HEK293T (cell line): Measurements from ENCODE around the gene LCN15.
"Not testable (repeated sequence)": the region's sequence is repeated elsewhere in the genome, so short reads cannot be mapped to it uniquely, and the experiment has no call there.

Source experiments
- CTCF ChIA-PET: fragments of 350-600 bp; formaldehyde crosslinking; extraction: SDS; loops from one replicate; lab custom pipeline; 2021; ENCODE audit warnings: antibody characterized with exemption, inconsistent platforms; lab: Yijun Ruan, JAX
- POLR2A ChIA-PET: fragments of 350-600 bp; formaldehyde crosslinking; extraction: SDS; loops from one replicate; lab custom pipeline; 2020; ENCODE audit warnings: antibody characterized with exemption, inconsistent platforms; lab: Yijun Ruan, JAX
- DNase-seq: peaks from one replicate; pipeline ENCODE4 v3.0.0; 2012; ENCODE audit warnings: mixed read lengths; ENCODE audit errors: extremely low spot score
- ARNT ChIP-seq: fragments of 450-650 bp; IDR thresholded peaks from 2 replicates; pipeline ENCODE4 v1.6.1; 2017; ENCODE audit warnings: mild to moderate bottlenecking
- BHLHE40 ChIP-seq: fragments of 450-650 bp; IDR thresholded peaks from 2 replicates; pipeline ENCODE4 v1.6.1; 2016; ENCODE audit warnings: mild to moderate bottlenecking, moderate library complexity, borderline replicate concordance
- CTBP1 ChIP-seq: fragments of 450-650 bp; IDR thresholded peaks from 2 replicates; pipeline ENCODE4 v1.6.1; 2016; ENCODE audit warnings: borderline replicate concordance
- ELF4 ChIP-seq: fragments of 450-650 bp; IDR thresholded peaks from 2 replicates; pipeline ENCODE4 v1.6.1; 2017; ENCODE audit warnings: antibody characterized with exemption
- FOXA1 ChIP-seq: fragments of 450-650 bp; IDR thresholded peaks from 2 replicates; pipeline ENCODE4 v1.6.1; 2016; ENCODE audit warnings: mild to moderate bottlenecking
- FOXK2 ChIP-seq: fragments of 450-650 bp; IDR thresholded peaks from 2 replicates; pipeline ENCODE4 v1.6.1; 2016; ENCODE audit warnings: mild to moderate bottlenecking
- FOXM1 ChIP-seq: fragments of 450-650 bp; IDR thresholded peaks from 2 replicates; pipeline ENCODE4 v1.6.1; 2017; ENCODE audit warnings: mild to moderate bottlenecking, borderline replicate concordance
- HDGF ChIP-seq: fragments of 450-650 bp; IDR thresholded peaks from 2 replicates; pipeline ENCODE4 v1.6.1; 2017; ENCODE audit warnings: antibody characterized with exemption, borderline replicate concordance
- L3MBTL2 ChIP-seq: fragments of 450-650 bp; conservative IDR thresholded peaks from 2 replicates; pipeline ENCODE4 v1.6.1; 2016; ENCODE audit warnings: mild to moderate bottlenecking
- LEF1 ChIP-seq: fragments of 450-650 bp; IDR thresholded peaks from 2 replicates; pipeline ENCODE4 v1.6.1; 2017; ENCODE audit warnings: mild to moderate bottlenecking, borderline replicate concordance
- NFRKB ChIP-seq: fragments of 450-650 bp; IDR thresholded peaks from 2 replicates; pipeline ENCODE4 v1.6.1; 2016; ENCODE audit warnings: mild to moderate bottlenecking, moderate library complexity
- SP1 ChIP-seq: fragments of 450-650 bp; IDR thresholded peaks from 2 replicates; pipeline ENCODE4 v1.6.1; 2017
- SUZ12 ChIP-seq: fragments of 450-650 bp; IDR thresholded peaks from 2 replicates; pipeline ENCODE4 v1.6.1; 2016; ENCODE audit warnings: mild to moderate bottlenecking
- TARDBP ChIP-seq: fragments of 450-650 bp; IDR thresholded peaks from 2 replicates; pipeline ENCODE4 v1.6.1; 2016
- ZNF384 ChIP-seq: fragments of 450-650 bp; IDR thresholded peaks from 2 replicates; pipeline ENCODE4 v1.6.1; 2016
- TF ChIP-seq, protein P1 (sequence below): fragments of 450-650 bp; IDR thresholded peaks from 2 replicates; pipeline ENCODE4 v1.6.1; 2016

LCN15 gene

DNA sequence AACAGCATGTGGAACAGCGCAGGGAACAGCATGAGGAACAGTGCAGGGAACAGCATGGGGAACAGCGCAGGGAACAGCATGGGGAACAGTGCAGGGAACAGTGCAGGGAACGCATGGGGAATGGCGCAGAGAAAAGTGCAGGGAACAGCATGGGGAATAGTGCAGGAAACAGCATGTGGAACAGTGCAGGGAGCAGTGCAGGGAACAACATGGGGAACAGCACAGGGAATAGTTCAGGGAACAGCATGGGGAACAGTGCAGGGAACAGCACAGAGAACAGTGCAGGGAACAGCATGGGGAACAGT lies 8.2 kb downstream of the LCN15 start:
- CTCF ChIA-PET: no interaction called here
- no peak for DNase-seq
- TF ChIP-seq, protein P1, sequence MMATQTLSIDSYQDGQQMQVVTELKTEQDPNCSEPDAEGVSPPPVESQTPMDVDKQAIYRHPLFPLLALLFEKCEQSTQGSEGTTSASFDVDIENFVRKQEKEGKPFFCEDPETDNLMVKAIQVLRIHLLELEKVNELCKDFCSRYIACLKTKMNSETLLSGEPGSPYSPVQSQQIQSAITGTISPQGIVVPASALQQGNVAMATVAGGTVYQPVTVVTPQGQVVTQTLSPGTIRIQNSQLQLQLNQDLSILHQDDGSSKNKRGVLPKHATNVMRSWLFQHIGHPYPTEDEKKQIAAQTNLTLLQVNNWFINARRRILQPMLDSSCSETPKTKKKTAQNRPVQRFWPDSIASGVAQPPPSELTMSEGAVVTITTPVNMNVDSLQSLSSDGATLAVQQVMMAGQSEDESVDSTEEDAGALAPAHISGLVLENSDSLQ: no peak
- TF ChIP-seq BHLHE40 (no peak), ELF4 (no peak), FOXM1 (no peak), LEF1 (no peak), HDGF (no peak), CTBP1 (no peak), L3MBTL2 (no peak), ARNT (no peak), SP1 (no peak), TARDBP (no peak), NFRKB (no peak), ZNF384 (no peak), SUZ12 (no peak), FOXK2 (no peak), FOXA1 (no peak)
- POLR2A ChIA-PET: no interaction called here

GRCh38 chr9:136755302-136756133 lies 8.8 kb downstream of the LCN15 start:
- DNase-seq, CTCF ChIA-PET, POLR2A ChIA-PET: not testable (repeated sequence)

GRCh38 chr9:136754626-136755301 lies 9.6 kb downstream of the LCN15 start:
- POLR2A ChIA-PET: no interaction called here
- no peak for TF ChIP-seq BHLHE40
- TF ChIP-seq TARDBP: no peak
- no peak for TF ChIP-seq ZNF384
- TF ChIP-seq CTBP1: no peak
- no peak for TF ChIP-seq ARNT
- TF ChIP-seq FOXK2: no peak
- TF ChIP-seq FOXA1: no peak
- no peak for TF ChIP-seq L3MBTL2
- TF ChIP-seq NFRKB: no peak
- no peak for TF ChIP-seq SUZ12
- TF ChIP-seq, protein P1: no peak
- TF ChIP-seq HDGF: no peak
- TF ChIP-seq FOXM1: no peak
- TF ChIP-seq ELF4: no peak
- TF ChIP-seq SP1: no peak

DNA sequence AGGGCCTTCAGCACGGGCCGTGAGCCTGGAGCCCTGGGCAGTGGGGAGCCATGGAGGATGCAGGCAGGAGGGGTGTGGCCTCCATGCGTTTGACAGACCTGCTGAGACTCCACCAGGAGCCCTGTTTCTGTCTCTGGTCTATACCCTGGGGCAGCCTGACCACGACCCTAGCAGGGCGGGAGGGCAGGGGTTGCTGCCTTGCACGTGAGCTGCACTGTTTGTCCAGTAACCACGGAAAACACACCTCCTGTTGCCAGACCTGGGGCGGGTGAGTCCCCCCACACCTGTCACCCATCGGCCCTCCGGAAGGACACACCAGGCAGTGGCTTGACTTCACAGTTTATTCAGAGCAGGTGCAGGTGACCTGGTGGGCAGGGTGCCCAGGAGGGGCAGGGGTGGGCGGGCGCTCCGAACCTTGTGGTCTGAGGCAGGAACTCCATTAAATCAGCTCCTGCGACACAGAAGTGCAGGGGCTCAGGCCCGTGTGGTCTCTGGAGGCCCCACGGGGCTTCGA lies 10.2 kb downstream of the LCN15 start:
- POLR2A ChIA-PET: no interaction called here
- TF ChIP-seq SP1 (no peak), BHLHE40 (no peak), LEF1 (no peak), ELF4 (no peak), FOXK2 (no peak)
- DNase-seq: no peak
- CTCF ChIA-PET: no interaction called here

More at GRCh38 chr9:136754626-136755301, 9.6 kb downstream of the LCN15 start:
- DNase-seq: no peak
- CTCF ChIA-PET: no interaction called here

DNA sequence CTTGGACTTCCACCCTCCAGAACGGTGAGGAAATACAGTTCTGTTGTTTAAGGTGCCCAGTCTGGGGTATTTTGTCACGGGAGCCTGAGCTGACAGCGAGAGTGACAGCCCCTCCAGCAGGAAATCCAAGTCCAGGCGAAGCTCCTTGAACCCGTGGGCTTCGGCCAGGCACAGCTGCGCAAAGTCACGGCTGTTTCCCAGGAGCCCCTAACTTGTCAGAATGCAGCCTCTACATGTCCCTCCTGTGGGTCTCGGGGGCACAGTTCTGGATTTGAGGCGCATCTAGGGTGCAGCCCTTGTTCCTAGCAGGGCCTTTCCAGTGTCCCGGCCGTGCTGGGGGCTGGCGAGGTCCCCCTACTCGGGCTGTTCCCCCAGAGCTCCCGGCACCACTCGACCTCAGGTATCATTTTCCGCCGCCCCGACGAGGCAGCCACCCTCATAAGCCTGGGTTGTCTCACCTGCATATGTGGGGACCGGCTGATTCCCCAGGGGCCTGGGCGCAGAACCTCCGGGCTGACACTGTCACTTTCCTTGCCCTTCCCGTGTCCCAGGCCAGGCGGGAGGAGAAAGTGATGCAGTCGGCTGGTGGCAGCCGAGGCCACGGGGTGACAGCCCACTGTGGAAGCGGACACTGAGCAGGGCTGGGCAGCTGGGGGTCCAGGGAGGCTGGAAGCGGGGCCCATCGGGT lies 10.8 kb downstream of the LCN15 start:
- TF ChIP-seq CTBP1: no peak
- TF ChIP-seq LEF1: no peak
- TF ChIP-seq ARNT: no peak
- TF ChIP-seq, protein P1: no peak
- TF ChIP-seq TARDBP: no peak
- no peak for TF ChIP-seq SP1
- TF ChIP-seq ZNF384: no peak
- CTCF ChIA-PET: no interaction called here
- no peak for DNase-seq
- POLR2A ChIA-PET: no interaction called here

DNA sequence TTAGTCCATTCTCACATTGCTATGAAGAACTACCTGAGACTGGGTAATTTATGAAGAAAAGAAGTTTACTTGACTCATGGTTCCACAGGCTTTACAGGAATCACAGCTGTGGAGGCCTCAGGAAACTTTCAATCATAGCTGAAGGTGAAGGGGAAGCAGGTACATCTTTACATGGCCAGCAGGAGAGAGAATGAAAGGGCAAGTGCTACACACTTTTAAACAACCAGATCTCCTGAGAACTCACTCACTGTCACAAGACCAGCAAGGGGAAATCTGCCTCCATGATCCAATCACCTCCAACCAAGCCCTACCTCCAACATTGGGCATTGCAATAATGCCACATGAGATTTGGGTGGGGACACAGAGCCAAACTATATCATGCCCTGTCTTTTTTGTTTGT lies 12.5 kb downstream of the LCN15 start:
- no peak for TF ChIP-seq NFRKB
- TF ChIP-seq, protein P1: no peak
- no peak for TF ChIP-seq FOXM1
- TF ChIP-seq SUZ12: no peak
- TF ChIP-seq TARDBP: no peak
- no peak for TF ChIP-seq HDGF
- no peak for TF ChIP-seq FOXK2
- no peak for TF ChIP-seq FOXA1
- no peak for TF ChIP-seq SP1
- TF ChIP-seq CTBP1: no peak
- TF ChIP-seq LEF1: no peak
- TF ChIP-seq ELF4: no peak
- no peak for TF ChIP-seq BHLHE40
- no peak for TF ChIP-seq ZNF384
- no peak for TF ChIP-seq ARNT
- no peak for TF ChIP-seq L3MBTL2
- no peak for DNase-seq
- ChIA-PET POLR2A (interaction anchor here (0.9 kb wide), 1 partner anchor 28 kb away, joined by 3 read pairs; no protein-coding TSS in a partner anchor), CTCF (no interaction called here)
